GM10266 (cell line): ENCODE results near the gene STAP1.
A peak's percentile ranks its signal among the peaks of the same experiment; 100 is the strongest.
"Not testable (repeated sequence)": the region's sequence is repeated elsewhere in the genome, so short reads cannot be mapped to it uniquely, and the experiment has no call there.

ENCODE experiments used
- DNase-seq: peaks from one replicate; pipeline ENCODE4 v3.0.0; 2012; ENCODE audit errors: extremely low spot score
- TF ChIP-seq, protein P1 (sequence below): IDR thresholded peaks from 2 replicates; pipeline ENCODE4 v1.5.1; 2012; ENCODE audit warnings: mild to moderate bottlenecking, low read depth; ENCODE audit not compliant: control insufficient read depth, insufficient read depth; ENCODE audit errors: missing control alignments

STAP1 gene, protein sequence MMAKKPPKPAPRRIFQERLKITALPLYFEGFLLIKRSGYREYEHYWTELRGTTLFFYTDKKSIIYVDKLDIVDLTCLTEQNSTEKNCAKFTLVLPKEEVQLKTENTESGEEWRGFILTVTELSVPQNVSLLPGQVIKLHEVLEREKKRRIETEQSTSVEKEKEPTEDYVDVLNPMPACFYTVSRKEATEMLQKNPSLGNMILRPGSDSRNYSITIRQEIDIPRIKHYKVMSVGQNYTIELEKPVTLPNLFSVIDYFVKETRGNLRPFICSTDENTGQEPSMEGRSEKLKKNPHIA

DNA sequence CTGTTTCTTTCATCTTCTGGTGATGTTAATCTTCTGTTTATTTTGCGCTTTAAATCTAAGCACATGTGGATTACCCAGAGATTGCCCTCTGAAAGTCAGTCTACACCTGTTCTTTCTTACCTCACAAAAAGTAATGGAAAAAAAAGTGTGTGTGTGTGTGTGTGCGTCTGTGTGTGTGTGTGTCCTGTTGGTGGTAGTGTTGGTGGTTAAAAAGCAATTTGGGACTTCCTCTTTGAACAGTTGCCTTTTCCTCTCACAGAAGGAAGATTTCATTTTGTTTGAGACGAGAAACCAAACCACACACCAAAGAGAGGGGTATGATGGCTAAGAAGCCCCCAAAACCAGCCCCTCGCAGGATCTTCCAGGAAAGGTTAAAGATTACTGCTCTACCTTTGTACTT, at the start of gene STAP1:
STAP1 (plus strand) TSS at position 235 of the 400 bp plus-strand sequence; CDS start at position 318, 83 bp downstream.
- peak; percentile 24 for DNase-seq
- TF ChIP-seq, protein P1, sequence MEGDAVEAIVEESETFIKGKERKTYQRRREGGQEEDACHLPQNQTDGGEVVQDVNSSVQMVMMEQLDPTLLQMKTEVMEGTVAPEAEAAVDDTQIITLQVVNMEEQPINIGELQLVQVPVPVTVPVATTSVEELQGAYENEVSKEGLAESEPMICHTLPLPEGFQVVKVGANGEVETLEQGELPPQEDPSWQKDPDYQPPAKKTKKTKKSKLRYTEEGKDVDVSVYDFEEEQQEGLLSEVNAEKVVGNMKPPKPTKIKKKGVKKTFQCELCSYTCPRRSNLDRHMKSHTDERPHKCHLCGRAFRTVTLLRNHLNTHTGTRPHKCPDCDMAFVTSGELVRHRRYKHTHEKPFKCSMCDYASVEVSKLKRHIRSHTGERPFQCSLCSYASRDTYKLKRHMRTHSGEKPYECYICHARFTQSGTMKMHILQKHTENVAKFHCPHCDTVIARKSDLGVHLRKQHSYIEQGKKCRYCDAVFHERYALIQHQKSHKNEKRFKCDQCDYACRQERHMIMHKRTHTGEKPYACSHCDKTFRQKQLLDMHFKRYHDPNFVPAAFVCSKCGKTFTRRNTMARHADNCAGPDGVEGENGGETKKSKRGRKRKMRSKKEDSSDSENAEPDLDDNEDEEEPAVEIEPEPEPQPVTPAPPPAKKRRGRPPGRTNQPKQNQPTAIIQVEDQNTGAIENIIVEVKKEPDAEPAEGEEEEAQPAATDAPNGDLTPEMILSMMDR = peak; percentile 12

DNA sequence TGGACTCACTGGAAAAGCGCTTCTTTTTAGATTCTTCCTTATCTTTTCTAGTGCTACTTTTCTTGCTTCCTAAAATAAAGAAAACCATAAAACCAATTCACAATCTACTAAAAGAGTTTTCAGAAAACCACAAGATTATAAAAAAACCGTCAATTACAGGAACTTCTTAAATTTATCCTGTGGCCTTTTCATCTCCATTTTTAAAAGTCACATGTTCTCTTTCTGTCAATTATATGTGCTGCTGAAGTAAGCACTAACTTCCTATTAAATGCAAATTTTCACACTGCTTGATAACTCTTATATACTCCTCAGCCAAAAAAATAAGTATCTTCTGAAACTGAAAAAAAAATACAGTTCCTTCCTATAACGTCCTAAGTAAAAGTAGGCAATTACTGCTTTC, 46.0 kb upstream of the STAP1 start:
- TF ChIP-seq, protein P1 = no peak
- no peak for DNase-seq

DNA sequence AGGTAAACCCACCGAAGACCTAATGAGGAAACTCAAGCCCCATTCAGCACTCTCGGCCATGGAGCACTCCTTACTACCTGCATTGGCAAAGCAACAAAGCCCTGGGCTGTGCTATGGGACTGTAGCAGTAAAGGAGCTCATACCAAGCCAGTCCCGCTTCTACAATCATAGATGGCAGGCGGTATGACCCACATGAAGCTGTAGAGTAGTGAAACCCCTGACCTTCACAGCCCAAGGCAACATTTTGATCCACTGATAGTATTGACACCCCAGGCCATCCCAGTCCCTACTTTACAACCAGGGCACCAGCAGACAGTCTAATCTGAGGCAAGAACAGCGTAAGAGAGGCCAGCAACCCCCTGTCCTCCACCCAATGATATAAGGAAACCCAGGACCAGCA, 38.4 kb upstream of the STAP1 start:
- TF ChIP-seq, protein P1 = no peak

DNA sequence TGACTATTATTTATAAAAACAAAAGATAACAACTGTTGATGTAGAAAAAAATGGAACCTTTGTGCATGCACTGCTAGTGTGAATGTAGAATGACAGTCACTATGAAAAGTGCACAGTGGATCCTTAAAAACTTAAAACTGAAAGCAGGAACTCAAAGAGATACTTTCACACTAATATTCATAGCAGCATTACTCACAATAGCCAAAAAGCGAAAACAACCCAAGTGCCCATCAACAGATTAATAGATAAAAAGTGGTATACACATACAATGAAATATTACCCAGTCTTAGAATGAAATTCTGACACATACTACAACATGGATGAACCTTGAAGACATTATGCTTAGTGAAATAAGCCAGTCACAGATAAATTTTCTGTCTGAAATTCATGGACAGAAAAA, 37.0 kb upstream of the STAP1 start:
- DNase-seq = no peak
- TF ChIP-seq, protein P1 = no peak

More for the DNA sequence above, 38.4 kb upstream of the STAP1 start:
- no peak for DNase-seq

DNA sequence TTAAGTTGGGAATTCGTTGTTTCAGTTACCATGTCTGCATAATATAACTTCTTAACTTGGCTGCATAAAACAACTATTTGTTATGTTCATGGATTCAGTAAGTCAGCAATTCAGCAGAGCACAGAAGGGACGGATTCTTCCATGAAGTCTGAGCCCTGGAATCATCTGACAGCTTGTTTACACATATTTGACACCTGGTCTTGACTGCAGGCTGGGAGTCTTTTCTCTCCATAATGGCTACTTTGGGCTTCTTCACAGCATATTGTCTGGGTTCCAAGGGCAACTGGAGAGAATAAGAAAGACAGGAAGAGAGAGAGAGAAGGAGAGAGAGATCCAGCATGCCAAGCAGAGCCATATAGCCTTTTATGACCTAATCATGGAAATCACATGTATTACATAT, 36.3 kb upstream of the STAP1 start:
- TF ChIP-seq, protein P1 = no peak
- DNase-seq = no peak

DNA sequence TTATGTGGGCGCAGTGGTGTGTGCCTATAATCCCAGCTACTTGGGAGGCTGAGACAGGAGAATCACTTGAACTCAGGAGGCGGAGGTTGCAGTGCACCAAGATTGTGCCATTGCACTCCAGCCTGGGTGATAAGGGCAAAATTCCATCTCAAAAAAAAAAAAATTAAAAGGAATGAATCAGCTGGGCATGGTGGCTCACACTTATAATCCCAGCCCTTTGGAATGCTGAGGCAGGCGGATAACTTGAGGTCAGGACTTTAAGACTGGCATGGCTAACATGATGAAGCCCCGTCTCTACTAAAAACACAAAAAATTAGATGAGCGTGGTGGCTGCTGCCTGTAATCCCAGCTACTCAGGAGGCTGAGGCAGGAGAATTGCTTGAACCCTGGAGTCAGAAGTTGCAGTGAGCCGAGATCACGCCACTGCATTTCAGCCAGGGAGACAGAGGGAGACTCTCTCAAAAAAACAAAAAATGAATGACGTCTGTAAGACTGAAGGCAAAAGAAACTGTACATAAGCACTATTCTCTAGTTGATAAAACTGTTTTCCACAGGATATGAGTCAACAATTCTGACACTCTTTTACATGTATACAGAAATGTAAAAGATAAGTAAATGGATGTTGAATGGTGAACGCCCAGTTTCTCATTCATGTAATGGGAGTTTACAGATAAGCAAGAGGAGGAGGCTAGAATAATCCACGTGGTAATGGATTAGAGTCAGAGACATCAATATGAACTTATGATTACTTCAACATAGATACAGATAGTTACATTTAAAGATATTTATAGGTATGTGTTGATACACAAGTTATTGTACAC, 35.5 kb upstream of the STAP1 start:
- TF ChIP-seq, protein P1 = no peak
- DNase-seq = no peak

DNA sequence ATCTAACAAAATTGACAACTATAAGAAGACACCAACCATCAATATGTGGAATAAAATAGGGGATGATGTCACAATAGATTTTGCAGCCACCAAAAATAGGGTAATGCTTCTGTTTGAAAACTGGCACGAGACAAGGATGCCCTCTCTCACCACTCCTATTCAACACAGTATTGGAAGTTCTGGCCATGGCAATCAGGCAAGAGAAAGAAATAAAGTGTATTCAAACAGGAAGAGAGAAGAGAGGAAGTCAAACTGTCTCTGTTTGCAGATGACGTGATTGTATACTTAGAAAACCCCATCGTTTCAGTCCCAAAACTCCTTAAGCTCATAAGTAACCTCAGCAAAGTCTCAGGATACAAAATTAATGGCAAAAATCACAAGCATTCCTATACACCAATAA, 34.4 kb upstream of the STAP1 start:
- not testable (repeated sequence) for DNase-seq
